ENCODE data around the gene BACH2. TPM values are rescaled to one million over a fixed set of nuclear protein-coding genes. Genes with fewer than 3 reads are reported as not detected.

BACH2 gene
- total and polyA plus RNA-seq, 2 experiments from 2014 or later: 1.6 to 5.7 TPM

DNA sequence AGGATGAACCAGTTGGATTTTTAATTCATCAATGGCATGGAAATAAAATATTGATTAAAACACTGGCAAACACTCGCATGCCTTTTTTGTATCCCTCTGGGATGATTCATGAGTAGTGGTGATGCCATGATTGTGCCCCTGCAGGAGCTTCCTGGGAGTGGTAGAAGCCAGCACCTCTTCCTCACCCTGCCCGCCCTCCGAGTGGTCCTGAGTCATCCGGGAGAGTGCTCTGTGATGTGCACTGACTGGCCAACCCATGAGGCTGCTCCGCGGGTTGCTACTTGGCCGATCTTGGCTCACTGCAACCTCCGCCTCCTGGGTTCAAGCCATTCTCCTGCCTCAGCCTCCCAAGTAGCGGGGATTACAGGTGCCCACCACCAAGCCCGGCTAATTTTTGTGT, 375.0 kb downstream of the BACH2 start:
- no peak overlapping the region for H3K27ac Mint-ChIP-seq
- H3K27ac ChIP-seq (ENCODE audit: low read depth): no peak overlapping the region
- H3K4me2 ChIP-seq: no peak overlapping the region
- ATAC-seq (peak; percentile 49), DNase-seq (ENCODE audit: low spot score) (no peak)
- no peak overlapping the region for H3K4me3 ChIP-seq
- H3K4me1 ChIP-seq (ENCODE audit: insufficient read depth): no peaks in the 10 kb centered on the region
- H4K20me1 ChIP-seq (replicated peaks; ENCODE audit: insufficient read depth): no peaks in the 10 kb centered on the region
- H3K36me3 ChIP-seq (ENCODE audit: insufficient read depth): no peaks in the 10 kb centered on the region
- no peaks in the 10 kb centered on the region for H3K9me2 ChIP-seq (ENCODE audit: insufficient read depth)
- peaks cover 6% of the 10 kb centered on the region for H3K27me3 Mint-ChIP-seq (ENCODE audit: insufficient read depth, low read depth, poor library complexity)
- H3K4me3 Mint-ChIP-seq: no peak overlapping the region
- no peaks in the 10 kb centered on the region for H3K79me2 ChIP-seq (replicated peaks; ENCODE audit: insufficient read depth)
- H3K27me3 ChIP-seq (ENCODE audit: insufficient read depth): no peaks in the 10 kb centered on the region
- no peak for TF ChIP-seq EZH2phosphoT487 (IDR thresholded peaks at IDR 0.05; ENCODE audit: unreplicated experiment)
- TF ChIP-seq, protein P1, sequence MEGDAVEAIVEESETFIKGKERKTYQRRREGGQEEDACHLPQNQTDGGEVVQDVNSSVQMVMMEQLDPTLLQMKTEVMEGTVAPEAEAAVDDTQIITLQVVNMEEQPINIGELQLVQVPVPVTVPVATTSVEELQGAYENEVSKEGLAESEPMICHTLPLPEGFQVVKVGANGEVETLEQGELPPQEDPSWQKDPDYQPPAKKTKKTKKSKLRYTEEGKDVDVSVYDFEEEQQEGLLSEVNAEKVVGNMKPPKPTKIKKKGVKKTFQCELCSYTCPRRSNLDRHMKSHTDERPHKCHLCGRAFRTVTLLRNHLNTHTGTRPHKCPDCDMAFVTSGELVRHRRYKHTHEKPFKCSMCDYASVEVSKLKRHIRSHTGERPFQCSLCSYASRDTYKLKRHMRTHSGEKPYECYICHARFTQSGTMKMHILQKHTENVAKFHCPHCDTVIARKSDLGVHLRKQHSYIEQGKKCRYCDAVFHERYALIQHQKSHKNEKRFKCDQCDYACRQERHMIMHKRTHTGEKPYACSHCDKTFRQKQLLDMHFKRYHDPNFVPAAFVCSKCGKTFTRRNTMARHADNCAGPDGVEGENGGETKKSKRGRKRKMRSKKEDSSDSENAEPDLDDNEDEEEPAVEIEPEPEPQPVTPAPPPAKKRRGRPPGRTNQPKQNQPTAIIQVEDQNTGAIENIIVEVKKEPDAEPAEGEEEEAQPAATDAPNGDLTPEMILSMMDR (conservative IDR thresholded peaks at IDR 0.05; ENCODE audit: low read depth in 2 of 2): no peak
- TF ChIP-seq, protein P2, sequence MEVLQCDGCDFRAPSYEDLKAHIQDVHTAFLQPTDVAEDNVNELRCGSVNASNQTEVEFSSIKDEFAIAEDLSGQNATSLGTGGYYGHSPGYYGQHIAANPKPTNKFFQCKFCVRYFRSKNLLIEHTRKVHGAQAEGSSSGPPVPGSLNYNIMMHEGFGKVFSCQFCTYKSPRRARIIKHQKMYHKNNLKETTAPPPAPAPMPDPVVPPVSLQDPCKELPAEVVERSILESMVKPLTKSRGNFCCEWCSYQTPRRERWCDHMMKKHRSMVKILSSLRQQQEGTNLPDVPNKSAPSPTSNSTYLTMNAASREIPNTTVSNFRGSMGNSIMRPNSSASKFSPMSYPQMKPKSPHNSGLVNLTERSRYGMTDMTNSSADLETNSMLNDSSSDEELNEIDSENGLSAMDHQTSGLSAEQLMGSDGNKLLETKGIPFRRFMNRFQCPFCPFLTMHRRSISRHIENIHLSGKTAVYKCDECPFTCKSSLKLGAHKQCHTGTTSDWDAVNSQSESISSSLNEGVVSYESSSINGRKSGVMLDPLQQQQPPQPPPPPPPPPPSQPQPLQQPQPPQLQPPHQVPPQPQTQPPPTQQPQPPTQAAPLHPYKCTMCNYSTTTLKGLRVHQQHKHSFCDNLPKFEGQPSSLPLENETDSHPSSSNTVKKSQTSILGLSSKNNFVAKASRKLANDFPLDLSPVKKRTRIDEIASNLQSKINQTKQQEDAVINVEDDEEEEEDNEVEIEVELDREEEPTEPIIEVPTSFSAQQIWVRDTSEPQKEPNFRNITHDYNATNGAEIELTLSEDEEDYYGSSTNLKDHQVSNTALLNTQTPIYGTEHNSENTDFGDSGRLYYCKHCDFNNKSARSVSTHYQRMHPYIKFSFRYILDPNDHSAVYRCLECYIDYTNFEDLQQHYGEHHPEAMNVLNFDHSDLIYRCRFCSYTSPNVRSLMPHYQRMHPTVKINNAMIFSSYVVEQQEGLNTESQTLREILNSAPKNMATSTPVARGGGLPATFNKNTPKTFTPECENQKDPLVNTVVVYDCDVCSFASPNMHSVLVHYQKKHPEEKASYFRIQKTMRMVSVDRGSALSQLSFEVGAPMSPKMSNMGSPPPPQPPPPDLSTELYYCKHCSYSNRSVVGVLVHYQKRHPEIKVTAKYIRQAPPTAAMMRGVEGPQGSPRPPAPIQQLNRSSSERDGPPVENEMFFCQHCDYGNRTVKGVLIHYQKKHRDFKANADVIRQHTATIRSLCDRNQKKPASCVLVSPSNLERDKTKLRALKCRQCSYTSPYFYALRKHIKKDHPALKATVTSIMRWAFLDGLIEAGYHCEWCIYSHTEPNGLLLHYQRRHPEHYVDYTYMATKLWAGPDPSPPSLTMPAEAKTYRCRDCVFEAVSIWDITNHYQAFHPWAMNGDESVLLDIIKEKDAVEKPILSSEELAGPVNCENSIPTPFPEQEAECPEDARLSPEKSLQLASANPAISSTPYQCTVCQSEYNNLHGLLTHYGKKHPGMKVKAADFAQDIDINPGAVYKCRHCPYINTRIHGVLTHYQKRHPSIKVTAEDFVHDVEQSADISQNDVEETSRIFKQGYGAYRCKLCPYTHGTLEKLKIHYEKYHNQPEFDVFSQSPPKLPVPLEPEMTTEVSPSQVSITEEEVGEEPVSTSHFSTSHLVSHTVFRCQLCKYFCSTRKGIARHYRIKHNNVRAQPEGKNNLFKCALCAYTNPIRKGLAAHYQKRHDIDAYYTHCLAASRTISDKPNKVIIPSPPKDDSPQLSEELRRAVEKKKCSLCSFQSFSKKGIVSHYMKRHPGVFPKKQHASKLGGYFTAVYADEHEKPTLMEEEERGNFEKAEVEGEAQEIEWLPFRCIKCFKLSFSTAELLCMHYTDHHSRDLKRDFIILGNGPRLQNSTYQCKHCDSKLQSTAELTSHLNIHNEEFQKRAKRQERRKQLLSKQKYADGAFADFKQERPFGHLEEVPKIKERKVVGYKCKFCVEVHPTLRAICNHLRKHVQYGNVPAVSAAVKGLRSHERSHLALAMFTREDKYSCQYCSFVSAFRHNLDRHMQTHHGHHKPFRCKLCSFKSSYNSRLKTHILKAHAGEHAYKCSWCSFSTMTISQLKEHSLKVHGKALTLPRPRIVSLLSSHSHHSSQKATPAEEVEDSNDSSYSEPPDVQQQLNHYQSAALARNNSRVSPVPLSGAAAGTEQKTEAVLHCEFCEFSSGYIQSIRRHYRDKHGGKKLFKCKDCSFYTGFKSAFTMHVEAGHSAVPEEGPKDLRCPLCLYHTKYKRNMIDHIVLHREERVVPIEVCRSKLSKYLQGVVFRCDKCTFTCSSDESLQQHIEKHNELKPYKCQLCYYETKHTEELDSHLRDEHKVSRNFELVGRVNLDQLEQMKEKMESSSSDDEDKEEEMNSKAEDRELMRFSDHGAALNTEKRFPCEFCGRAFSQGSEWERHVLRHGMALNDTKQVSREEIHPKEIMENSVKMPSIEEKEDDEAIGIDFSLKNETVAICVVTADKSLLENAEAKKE (CRISPR knock-in tag; IDR thresholded peaks at IDR 0.05): no peak
- no peak for TF ChIP-seq ZNF331 (CRISPR knock-in tag; IDR thresholded peaks at IDR 0.05; ENCODE audit: low read depth)
- no peak for TF ChIP-seq ZNF114 (CRISPR knock-in tag; IDR thresholded peaks at IDR 0.05)
- TF ChIP-seq JUNB (IDR thresholded peaks at IDR 0.05; ENCODE audit: unreplicated experiment): no peak
- TF ChIP-seq CREB1 (CRISPR knock-in tag; IDR thresholded peaks at IDR 0.05; ENCODE audit: low read depth): no peak
- TF ChIP-seq POLR2AphosphoS5 (IDR thresholded peaks at IDR 0.05; ENCODE audit: low read depth): no peak
- no peak for TF ChIP-seq STAT1 (IDR thresholded peaks at IDR 0.05; ENCODE audit: unreplicated experiment)
- TF ChIP-seq EZH2 (IDR thresholded peaks at IDR 0.05; ENCODE audit: low read depth, unreplicated experiment): no peak
- TF ChIP-seq, protein P3, sequence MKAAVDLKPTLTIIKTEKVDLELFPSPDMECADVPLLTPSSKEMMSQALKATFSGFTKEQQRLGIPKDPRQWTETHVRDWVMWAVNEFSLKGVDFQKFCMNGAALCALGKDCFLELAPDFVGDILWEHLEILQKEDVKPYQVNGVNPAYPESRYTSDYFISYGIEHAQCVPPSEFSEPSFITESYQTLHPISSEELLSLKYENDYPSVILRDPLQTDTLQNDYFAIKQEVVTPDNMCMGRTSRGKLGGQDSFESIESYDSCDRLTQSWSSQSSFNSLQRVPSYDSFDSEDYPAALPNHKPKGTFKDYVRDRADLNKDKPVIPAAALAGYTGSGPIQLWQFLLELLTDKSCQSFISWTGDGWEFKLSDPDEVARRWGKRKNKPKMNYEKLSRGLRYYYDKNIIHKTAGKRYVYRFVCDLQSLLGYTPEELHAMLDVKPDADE (IDR thresholded peaks at IDR 0.05): no peak
- TF ChIP-seq, protein P4, sequence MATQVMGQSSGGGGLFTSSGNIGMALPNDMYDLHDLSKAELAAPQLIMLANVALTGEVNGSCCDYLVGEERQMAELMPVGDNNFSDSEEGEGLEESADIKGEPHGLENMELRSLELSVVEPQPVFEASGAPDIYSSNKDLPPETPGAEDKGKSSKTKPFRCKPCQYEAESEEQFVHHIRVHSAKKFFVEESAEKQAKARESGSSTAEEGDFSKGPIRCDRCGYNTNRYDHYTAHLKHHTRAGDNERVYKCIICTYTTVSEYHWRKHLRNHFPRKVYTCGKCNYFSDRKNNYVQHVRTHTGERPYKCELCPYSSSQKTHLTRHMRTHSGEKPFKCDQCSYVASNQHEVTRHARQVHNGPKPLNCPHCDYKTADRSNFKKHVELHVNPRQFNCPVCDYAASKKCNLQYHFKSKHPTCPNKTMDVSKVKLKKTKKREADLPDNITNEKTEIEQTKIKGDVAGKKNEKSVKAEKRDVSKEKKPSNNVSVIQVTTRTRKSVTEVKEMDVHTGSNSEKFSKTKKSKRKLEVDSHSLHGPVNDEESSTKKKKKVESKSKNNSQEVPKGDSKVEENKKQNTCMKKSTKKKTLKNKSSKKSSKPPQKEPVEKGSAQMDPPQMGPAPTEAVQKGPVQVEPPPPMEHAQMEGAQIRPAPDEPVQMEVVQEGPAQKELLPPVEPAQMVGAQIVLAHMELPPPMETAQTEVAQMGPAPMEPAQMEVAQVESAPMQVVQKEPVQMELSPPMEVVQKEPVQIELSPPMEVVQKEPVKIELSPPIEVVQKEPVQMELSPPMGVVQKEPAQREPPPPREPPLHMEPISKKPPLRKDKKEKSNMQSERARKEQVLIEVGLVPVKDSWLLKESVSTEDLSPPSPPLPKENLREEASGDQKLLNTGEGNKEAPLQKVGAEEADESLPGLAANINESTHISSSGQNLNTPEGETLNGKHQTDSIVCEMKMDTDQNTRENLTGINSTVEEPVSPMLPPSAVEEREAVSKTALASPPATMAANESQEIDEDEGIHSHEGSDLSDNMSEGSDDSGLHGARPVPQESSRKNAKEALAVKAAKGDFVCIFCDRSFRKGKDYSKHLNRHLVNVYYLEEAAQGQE (IDR thresholded peaks at IDR 0.05; ENCODE audit: unreplicated experiment): no peak
- TF ChIP-seq NANOG (IDR thresholded peaks at IDR 0.05; ENCODE audit: borderline replicate concordance): no peak
- H2AFZ ChIP-seq: no peak overlapping the region
- H3K9me3 Mint-ChIP-seq: 0 out of 3 replicates have a peak, but pooled peaks cover 4% of the 10 kb centered on the region
- H3K36me3 Mint-ChIP-seq (ENCODE audit: low read depth): no peaks in the 10 kb centered on the region
- no peaks in the 10 kb centered on the region for H3F3A ChIP-seq (replicated peaks; ENCODE audit: low read depth)
- peaks cover 5% of the 10 kb centered on the region for H3K4me1 Mint-ChIP-seq

Measured in GM23338 (cell line).